ENCODE data around the gene TNIP1.

TNIP1 gene

GRCh38 chr5:151083081-151083676 lies 2.3 kb upstream of the TNIP1 start:
- no peak for DNase-seq (ENCODE audit: low read depth)

DNA sequence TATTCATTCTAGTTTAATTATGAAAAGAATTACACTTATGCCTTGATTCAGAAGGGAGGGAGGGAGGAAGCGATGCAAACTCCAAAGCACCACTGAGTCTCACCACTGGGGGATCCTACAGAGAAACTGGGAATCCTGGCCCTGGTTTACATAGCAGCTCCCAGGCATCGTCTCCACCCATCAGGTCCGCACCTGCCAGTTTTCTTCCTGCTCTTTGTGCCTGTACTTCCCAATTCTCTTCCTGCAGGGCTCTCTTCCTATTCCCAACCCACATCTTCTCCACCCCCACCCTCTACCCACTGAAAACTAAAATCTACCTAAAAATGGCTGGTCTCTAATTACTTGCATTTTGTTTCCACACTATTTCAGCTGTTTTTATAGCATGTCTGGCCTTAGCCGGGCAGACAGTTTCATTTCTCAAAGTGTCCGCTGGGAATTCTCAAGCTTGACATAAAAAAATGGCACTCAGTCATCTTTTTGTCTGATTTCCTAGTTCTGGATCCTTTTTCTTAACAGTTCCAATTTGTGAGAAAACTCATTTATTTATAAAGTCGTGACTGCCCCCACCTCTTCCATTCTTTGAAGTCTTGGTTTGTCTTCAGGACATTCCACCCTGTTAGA lies 1.6 kb upstream of the TNIP1 start:
- DNase-seq (ENCODE audit: low read depth), result no peak

DNA sequence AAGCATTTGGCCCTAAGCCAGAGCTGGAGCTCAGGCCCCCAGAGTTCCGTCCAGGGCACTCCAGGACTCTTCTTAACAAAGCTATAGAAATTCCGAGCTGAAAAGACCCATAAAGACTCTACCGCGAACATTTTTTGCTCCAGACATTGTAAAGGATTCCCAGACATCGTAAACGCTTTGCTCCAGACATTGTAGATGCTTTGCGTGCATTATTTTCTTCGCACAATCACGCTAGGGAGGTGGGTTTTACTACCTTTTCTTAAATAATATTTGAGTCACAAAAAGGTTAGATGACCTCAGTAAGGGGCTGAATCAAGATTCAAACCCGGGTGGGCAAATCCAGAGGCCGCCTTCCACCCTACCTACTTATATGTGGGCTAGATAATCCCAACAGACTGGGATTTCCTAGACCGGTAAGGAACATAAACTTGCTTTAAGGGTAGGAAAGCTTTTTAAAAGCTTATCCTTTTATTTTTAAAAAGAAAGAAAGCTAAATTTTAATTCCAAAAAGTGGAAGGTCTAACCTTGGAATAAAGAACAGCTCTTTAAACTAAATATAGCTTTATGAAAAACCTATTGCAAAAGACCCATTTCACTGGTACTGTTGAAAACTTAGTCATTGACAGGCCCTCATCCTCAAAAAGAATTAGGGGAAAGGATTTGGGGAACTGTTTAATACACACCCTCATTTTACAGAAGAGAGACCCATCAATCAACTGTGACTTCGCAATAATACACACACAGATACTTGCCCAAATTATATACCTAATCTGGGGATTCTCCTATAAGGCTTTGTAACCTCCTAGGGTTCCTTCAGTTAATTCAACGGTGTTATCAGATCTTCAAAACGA lies 822 bp upstream of the TNIP1 start:
- DNase-seq (ENCODE audit: low read depth), result no peak

DNA sequence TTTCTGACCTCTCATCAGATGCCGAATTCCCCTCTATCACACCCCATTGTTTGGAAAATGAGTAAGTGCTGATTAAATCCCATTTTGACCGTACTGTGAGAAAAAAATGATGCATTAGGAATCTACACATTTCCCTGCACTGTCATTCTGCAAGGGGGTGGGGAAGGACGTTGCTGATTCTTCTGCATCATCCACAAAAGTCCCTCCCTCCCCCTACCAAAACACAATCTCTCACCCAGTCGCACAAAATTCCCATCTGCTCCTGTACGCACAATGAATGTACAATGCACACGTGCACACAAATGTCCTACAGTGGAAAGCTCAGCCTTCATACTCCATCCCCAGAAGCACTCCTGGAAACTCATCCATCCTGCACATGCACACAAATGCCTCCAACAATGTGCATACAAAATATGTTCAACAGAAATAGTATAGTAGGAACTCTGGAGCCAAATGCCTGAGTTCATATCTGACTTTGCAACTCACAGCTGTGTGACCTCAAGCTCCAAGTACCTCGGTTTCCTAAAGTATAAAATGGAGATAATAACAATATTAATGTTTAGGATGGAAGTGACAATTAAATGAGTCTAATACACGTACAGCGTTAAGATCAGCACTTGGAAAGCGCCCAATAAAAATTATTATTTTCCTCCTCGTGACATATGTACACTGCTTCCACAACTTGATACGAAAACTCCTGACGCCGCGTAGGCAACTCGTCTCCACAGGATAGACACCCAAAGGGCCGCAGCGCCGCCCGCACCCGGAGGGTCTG lies 809 bp downstream of the TNIP1 start:
- no peak for DNase-seq (ENCODE audit: low read depth)

- no peak for DNase-seq (ENCODE audit: low read depth)
These were observed 2.2 kb downstream of the TNIP1 start for GRCh38 chr5:151078490-151079262.

- no peak for DNase-seq (ENCODE audit: low read depth)
These were observed 2.9 kb downstream of the TNIP1 start for GRCh38 chr5:151077967-151078366.

GRCh38 chr5:151077419-151077818 lies 3.4 kb downstream of the TNIP1 start:
- DNase-seq (ENCODE audit: low read depth), result no peak

GRCh38 chr5:151076616-151077015 lies 4.2 kb downstream of the TNIP1 start:
- no peak for DNase-seq (ENCODE audit: low read depth)

GRCh38 chr5:151075698-151076331 lies 5.0 kb downstream of the TNIP1 start:
- no peak for DNase-seq (ENCODE audit: low read depth)

- no peak for DNase-seq (ENCODE audit: low read depth)
These were observed 6.3 kb downstream of the TNIP1 start for GRCh38 chr5:151074557-151074956.

DNA sequence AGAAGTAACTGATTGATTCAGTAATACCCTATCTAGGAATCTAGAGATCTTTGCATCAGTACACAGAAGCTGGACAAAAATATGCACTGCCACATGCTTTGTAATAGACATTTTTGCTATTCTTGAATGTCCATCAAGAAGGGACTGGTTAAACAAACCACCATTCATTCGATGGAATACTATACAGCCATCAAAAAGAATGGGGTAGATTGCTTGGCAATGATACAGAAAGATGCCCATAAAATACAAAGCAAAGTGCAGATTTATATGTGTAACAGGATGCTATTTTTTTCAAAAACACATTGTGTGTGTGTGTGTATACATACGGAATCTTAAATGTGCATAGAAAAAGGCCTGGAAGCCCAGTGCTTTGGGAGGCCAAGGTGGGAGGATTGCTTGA lies 7.6 kb downstream of the TNIP1 start:
- DNase-seq (ENCODE audit: low read depth), result no peak

- no peak for DNase-seq (ENCODE audit: low read depth)
These were observed 8.2 kb downstream of the TNIP1 start for GRCh38 chr5:151072630-151073025.

DNA sequence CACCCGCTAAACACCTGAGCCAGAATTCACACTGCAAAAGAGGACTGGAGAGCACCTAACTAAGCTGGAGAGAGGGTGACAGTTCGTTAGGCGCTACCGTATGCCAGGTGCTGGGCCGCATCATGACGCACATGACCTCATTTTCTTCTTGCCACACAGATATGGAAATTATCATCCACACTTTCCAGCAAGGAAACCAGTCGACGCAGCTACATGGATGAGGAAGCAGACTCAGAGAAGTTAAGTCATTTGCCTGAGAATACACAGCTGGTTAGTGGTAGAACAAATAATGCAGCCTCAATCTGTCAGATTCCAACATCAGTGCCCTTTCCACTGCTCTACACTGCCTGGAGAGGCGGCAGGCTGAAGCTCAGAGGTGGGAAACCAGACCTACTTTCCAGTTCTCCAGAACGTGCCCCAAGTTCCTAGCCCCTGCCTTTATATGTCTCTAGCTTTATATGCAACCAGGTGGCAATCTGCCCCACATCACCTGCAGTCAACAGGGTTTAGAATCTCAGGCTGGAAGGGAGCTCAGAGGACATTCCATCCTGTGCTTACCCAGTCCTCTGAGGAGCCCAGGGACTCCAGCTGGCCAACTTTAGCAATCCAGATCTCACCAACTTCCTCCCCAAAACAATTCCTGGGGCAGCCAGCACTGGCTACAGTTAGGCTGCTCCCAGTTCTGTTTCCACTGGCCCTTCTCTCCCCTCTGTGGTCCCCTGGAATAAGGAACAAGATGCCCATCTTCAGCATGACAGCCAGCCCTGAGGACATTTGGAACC lies 8.8 kb downstream of the TNIP1 start:
- DNase-seq (ENCODE audit: low read depth), result no peak

GRCh38 chr5:151071021-151071420 lies 9.8 kb downstream of the TNIP1 start:
- DNase-seq (ENCODE audit: low read depth), result no peak

DNA sequence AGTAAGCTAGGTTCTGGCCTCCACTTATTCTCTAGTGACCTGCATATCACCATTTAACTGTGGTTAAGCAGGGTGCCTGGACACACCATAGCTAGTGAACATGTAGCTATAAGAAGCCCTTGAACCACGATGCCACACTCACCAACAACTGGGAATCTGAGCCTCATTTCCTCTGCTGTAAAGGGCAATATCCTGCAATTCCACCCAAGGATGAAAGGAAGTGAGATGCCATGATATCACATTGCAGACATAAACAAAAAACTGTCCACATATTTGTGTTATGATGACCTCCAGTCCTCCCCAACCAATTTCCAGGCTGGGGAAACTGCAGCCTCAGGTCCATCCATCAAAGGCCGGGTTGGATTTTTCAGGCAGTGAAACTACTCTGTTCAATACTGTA lies 10.4 kb downstream of the TNIP1 start:
- DNase-seq (ENCODE audit: low read depth), result no peak

DNA sequence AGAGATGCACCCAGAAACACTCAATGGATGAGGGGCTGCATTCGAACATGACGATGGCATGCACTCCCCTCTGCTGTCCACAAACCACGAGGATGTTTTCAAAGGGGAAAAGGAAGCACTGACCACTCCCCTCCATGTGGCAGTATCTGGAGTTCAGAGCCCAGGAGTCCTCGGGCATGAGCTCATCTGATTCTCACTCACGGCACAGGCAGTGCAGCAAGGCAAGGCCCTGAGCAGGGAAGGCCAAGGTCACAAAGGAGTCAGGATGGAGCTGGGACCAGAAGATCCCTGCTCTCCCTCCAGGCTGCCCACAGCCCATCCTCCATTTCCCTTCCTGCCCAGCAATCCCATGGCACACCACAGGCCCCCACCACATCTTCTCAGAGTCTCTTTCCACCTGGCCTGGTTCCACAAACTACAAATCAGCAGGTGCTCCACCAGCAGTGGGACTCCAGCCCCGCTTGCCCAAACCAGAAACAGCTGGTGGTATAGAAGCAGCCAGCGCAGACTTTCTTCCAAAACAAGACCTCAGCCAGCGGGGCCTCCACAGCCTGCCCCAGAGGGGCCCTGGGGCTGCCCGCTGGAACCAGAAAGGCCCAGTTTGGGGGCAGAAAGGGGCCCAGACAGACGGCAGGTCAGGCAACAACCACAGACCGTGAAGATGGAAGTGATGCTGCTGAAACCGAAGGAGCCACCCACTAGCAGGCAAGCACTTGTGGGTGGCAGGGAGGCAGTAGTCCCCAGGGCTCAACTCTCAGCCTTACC lies 12.2 kb downstream of the TNIP1 start:
- DNase-seq (ENCODE audit: low read depth), result no peak

GRCh38 chr5:151067632-151068432 lies 13.0 kb downstream of the TNIP1 start:
- DNase-seq (ENCODE audit: low read depth), result no peak

DNA sequence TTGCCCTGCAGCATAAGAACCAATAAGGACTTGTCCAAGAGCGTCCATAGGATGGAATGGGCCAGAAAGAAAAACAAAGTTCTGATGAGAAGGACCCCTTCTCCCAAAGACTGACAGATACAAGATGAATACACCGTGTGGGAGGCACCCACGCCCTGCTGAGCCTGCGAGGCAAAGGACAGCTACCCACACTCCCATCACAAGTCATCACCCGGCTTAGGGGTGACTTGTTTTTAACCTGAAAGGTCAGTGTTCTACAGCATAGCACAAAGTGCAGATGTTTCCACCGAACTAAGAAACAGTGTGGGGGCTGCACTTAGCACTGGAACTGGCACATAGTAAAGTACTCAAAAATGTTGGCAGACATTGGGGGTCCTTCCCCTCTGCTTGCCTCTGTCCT lies 13.9 kb downstream of the TNIP1 start:
- DNase-seq (ENCODE audit: low read depth), result no peak

GRCh38 chr5:151065609-151066008 lies 15.2 kb downstream of the TNIP1 start:
- no peak for DNase-seq (ENCODE audit: low read depth)

Measured in GM04503 (cell line).